LNCAP (cell line): ENCODE results near the gene LMOD1.

ENCODE experiments used
- TF ChIP-seq, protein P1 (sequence below): fragments of 450-650 bp; IDR thresholded peaks from 2 replicates; pipeline ENCODE4 v1.5.1; 2017; ENCODE audit warnings: mild to moderate bottlenecking

LMOD1 gene

DNA sequence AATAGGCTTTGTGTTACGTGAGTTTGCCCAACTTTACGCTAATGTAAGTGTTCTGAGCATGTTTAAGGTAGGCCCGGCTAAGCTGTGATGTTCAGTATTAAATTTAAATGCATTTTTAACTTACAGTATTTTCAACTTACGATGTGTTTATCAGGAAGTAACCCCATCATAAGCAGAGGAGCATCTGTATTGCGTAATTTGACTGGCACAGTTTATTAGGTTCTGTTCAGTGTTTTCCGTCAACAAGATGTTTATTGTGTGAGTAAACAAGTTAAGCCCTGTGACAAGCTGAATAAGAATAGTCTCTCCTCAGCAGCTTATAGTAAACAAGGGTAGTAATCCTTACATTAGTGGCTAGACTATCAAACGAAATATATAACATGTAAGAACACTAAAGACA is 84.9 kb downstream of the LMOD1 start:
- TF ChIP-seq, protein P1, sequence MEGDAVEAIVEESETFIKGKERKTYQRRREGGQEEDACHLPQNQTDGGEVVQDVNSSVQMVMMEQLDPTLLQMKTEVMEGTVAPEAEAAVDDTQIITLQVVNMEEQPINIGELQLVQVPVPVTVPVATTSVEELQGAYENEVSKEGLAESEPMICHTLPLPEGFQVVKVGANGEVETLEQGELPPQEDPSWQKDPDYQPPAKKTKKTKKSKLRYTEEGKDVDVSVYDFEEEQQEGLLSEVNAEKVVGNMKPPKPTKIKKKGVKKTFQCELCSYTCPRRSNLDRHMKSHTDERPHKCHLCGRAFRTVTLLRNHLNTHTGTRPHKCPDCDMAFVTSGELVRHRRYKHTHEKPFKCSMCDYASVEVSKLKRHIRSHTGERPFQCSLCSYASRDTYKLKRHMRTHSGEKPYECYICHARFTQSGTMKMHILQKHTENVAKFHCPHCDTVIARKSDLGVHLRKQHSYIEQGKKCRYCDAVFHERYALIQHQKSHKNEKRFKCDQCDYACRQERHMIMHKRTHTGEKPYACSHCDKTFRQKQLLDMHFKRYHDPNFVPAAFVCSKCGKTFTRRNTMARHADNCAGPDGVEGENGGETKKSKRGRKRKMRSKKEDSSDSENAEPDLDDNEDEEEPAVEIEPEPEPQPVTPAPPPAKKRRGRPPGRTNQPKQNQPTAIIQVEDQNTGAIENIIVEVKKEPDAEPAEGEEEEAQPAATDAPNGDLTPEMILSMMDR: no peak

DNA sequence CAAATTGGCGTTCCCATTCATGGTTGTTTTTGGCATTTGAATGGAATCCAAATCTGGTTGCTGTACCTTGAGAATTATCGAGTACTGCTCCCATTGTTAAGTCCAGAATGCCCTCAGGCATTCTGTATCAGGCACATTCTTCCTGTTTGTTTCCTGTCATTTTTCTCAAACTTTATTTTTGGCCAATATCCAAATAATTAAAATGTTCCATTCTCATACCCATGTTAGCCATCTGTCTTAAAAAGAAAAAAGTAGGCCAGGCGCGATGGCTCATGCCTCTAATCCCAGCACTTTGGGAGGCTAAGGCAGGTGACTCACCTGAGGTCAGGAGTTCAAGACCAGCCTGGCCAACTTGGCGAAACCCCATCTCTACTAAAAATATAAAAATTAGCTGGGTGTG is 86.9 kb downstream of the LMOD1 start:
- TF ChIP-seq, protein P1: no peak

DNA sequence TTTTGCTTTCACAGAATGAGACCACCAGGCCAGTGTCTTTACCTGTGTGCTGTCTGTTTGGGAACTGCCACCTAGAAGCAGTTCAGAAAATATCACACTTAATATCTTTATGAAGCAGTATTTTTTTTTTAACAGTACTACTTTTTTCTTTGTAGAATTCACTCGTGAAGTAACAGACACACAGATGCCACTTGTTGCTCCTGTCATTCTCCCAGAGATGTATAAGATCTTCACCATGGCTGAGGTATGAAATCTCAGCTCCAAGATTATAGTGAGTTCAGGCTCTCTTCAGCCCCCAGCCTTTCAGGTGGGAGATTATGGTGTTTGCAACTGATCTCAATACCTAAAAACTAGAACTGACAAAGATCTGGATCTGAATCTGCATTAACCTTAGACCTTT is 94.4 kb downstream of the LMOD1 start:
- TF ChIP-seq, protein P1: no peak

DNA sequence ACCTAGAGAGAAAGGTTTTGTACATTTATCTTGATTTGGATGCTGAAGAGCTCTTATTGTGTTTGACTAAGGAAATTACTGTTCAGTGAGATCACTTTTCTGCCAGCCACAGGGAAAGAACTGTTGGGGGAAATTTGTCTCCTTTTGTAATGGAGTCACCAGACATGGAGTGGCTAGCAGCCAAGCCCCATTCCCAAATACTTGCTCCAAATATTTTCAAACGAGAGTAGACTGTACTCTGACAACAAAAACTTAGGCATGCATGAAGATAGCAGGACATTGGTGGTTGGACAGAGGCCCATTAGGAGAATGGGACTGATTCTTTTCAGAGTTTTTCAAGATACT is 96.3 kb downstream of the LMOD1 start:
- TF ChIP-seq, protein P1: no peak

DNA sequence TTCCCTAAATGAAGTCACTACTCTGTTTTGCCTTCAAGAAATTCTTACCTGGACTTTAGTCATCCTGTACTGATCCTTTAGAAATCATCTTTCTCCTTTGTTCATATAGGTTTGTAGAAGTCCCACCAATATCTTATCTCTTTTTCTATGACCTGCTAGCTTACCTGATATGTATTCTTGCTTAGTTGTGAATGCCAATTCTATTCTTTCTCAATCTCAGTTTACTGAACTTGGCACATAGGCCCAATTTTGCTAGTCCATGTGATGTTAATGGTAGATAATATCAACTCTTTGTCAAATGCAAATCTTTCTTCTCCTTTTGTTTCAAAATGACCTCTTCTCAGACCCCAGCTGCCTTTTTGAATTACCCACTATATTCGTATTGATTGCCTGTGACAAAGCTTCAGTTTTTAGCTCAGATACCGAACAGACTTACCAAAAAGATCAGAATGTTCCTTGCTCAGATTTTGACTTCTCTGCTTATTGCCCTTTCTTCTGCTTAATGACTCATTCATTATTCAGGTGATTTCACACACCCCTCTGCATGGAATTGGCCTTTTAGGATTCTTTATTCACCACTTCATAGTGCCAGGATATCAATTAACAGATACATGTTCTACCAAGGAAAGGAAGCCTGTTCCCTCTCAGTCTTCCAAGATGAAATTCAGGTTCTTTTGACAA is 96.8 kb downstream of the LMOD1 start:
- TF ChIP-seq, protein P1: no peak

DNA sequence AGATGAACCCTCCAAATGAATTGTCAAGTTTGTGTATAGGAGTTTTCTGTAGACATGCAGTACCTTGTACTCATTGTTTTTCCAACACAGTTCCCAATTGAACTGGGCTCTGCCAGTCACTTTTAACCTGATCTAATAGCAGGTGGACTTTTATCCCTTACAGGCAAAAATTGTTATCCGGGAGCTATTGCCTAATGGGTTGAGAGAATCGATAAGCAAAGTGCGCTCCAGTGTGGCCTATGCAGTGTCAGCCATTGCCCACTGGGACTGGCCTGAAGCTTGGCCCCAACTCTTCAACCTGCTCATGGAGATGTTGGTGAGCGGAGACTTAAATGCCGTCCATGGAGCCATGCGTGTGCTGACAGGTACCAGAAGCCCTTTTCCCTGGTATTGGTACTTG is 98.1 kb downstream of the LMOD1 start:
- TF ChIP-seq, protein P1: no peak

DNA sequence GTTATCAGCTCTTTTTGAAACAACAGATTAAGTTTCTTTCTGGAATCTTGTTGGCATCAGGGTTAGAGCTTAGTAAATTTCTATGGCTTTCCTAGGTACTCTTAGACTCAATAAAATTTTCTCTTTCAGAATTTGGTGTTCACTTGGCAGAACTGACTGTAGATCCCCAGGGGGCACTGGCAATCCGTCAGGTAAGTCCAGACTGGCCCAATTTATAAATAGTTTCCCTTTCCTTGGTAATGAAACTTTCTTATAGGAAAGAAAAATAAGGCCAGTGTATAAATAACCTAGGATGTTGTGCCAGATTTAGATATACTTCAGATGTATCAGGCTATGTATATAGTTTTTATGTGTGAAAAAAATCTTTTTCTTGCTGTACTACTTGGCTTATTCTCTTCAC is 99.2 kb downstream of the LMOD1 start:
- TF ChIP-seq, protein P1: no peak
